ENCODE results near the gene DPYD.

DPYD gene

GRCh38 chr1:97685360-97685759 lies 235.5 kb downstream of the DPYD start:
- DNase-seq: no peak
- no peaks in the 10 kb centered on the region for H3K4me1 ChIP-seq (ENCODE audit: control insufficient read depth, insufficient read depth, low read length, poor library complexity, severe bottlenecking)
- no peaks in the 10 kb centered on the region for H3K9me3 ChIP-seq (ENCODE audit: control insufficient read depth, low read length)
- no peaks in the 10 kb centered on the region for H3K27me3 ChIP-seq (replicated peaks; ENCODE audit: control insufficient read depth, insufficient read depth, low read length, poor library complexity, severe bottlenecking)
- peaks cover 8% of the 10 kb centered on the region for H3K36me3 ChIP-seq (ENCODE audit: control insufficient read depth, insufficient read depth, low read length)
- no peak overlapping the region for H3K4me3 ChIP-seq (ENCODE audit: insufficient read depth, low read depth, low read length, poor library complexity, severe bottlenecking)
- no peak overlapping the region for H3K27ac ChIP-seq (ENCODE audit: insufficient read depth, low read length, poor library complexity, severe bottlenecking)

- H3K27ac ChIP-seq (ENCODE audit: insufficient read depth, low read length, poor library complexity, severe bottlenecking): no peak overlapping the region
- no peak overlapping the region for H3K4me3 ChIP-seq (ENCODE audit: insufficient read depth, low read depth, low read length, poor library complexity, severe bottlenecking)
- no peaks in the 10 kb centered on the region for H3K27me3 ChIP-seq (replicated peaks; ENCODE audit: control insufficient read depth, insufficient read depth, low read length, poor library complexity, severe bottlenecking)
- H3K4me1 ChIP-seq (ENCODE audit: control insufficient read depth, insufficient read depth, low read length, poor library complexity, severe bottlenecking): no peaks in the 10 kb centered on the region
- H3K36me3 ChIP-seq (ENCODE audit: control insufficient read depth, insufficient read depth, low read length): peaks cover 20% of the 10 kb centered on the region
- no peak for DNase-seq
- H3K9me3 ChIP-seq (ENCODE audit: control insufficient read depth, low read length): no peaks in the 10 kb centered on the region
Observed at GRCh38 chr1:97680894-97681293, 239.9 kb downstream of the DPYD start.

- H3K27ac ChIP-seq (ENCODE audit: insufficient read depth, low read length, poor library complexity, severe bottlenecking): no peak overlapping the region
- H3K9me3 ChIP-seq (ENCODE audit: control insufficient read depth, low read length): no peaks in the 10 kb centered on the region
- H3K36me3 ChIP-seq (ENCODE audit: control insufficient read depth, insufficient read depth, low read length): peaks cover 20% of the 10 kb centered on the region
- H3K27me3 ChIP-seq (replicated peaks; ENCODE audit: control insufficient read depth, insufficient read depth, low read length, poor library complexity, severe bottlenecking): no peaks in the 10 kb centered on the region
- DNase-seq: no peak
- H3K4me3 ChIP-seq (ENCODE audit: insufficient read depth, low read depth, low read length, poor library complexity, severe bottlenecking): no peak overlapping the region
- no peaks in the 10 kb centered on the region for H3K4me1 ChIP-seq (ENCODE audit: control insufficient read depth, insufficient read depth, low read length, poor library complexity, severe bottlenecking)
Observed at GRCh38 chr1:97680470-97680869, 240.4 kb downstream of the DPYD start.

- Histone ChIP-seq H3K27me3 (replicated peaks; ENCODE audit: control insufficient read depth, insufficient read depth, low read length, poor library complexity, severe bottlenecking) (no peaks in the 10 kb centered on the region), H3K36me3 (ENCODE audit: control insufficient read depth, insufficient read depth, low read length) (peaks cover 20% of the 10 kb centered on the region), H3K4me3 (ENCODE audit: insufficient read depth, low read depth, low read length, poor library complexity, severe bottlenecking) (no peak overlapping the region), H3K9me3 (ENCODE audit: control insufficient read depth, low read length) (no peaks in the 10 kb centered on the region), H3K27ac (ENCODE audit: insufficient read depth, low read length, poor library complexity, severe bottlenecking) (no peak overlapping the region), H3K4me1 (ENCODE audit: control insufficient read depth, insufficient read depth, low read length, poor library complexity, severe bottlenecking) (no peaks in the 10 kb centered on the region)
- no peak for DNase-seq
Observed at GRCh38 chr1:97677702-97678101, 243.1 kb downstream of the DPYD start.

- H3K27me3 ChIP-seq (replicated peaks; ENCODE audit: control insufficient read depth, insufficient read depth, low read length, poor library complexity, severe bottlenecking): no peaks in the 10 kb centered on the region
- no peak for DNase-seq
- H3K9me3 ChIP-seq (ENCODE audit: control insufficient read depth, low read length): no peaks in the 10 kb centered on the region
- H3K4me3 ChIP-seq (ENCODE audit: insufficient read depth, low read depth, low read length, poor library complexity, severe bottlenecking): no peak overlapping the region
- H3K4me1 ChIP-seq (ENCODE audit: control insufficient read depth, insufficient read depth, low read length, poor library complexity, severe bottlenecking): no peaks in the 10 kb centered on the region
- H3K36me3 ChIP-seq (ENCODE audit: control insufficient read depth, insufficient read depth, low read length): peaks cover 12% of the 10 kb centered on the region
- no peak overlapping the region for H3K27ac ChIP-seq (ENCODE audit: insufficient read depth, low read length, poor library complexity, severe bottlenecking)
Observed at GRCh38 chr1:97674517-97674916, 246.3 kb downstream of the DPYD start.

- H3K4me3 ChIP-seq (ENCODE audit: insufficient read depth, low read depth, low read length, poor library complexity, severe bottlenecking): no peak overlapping the region
- H3K9me3 ChIP-seq (ENCODE audit: control insufficient read depth, low read length): no peaks in the 10 kb centered on the region
- no peaks in the 10 kb centered on the region for H3K4me1 ChIP-seq (ENCODE audit: control insufficient read depth, insufficient read depth, low read length, poor library complexity, severe bottlenecking)
- no peak for DNase-seq
- H3K36me3 ChIP-seq (ENCODE audit: control insufficient read depth, insufficient read depth, low read length): no peaks in the 10 kb centered on the region
- H3K27me3 ChIP-seq (replicated peaks; ENCODE audit: control insufficient read depth, insufficient read depth, low read length, poor library complexity, severe bottlenecking): no peaks in the 10 kb centered on the region
- H3K27ac ChIP-seq (ENCODE audit: insufficient read depth, low read length, poor library complexity, severe bottlenecking): no peak overlapping the region
Observed at GRCh38 chr1:97668945-97669344, 251.9 kb downstream of the DPYD start.

GRCh38 chr1:97660431-97661105 lies 260.3 kb downstream of the DPYD start:
- Histone ChIP-seq H3K4me1 (ENCODE audit: control insufficient read depth, insufficient read depth, low read length, poor library complexity, severe bottlenecking) (no peaks in the 10 kb centered on the region), H3K27me3 (replicated peaks; ENCODE audit: control insufficient read depth, insufficient read depth, low read length, poor library complexity, severe bottlenecking) (no peaks in the 10 kb centered on the region), H3K27ac (ENCODE audit: insufficient read depth, low read length, poor library complexity, severe bottlenecking) (no peak overlapping the region), H3K36me3 (ENCODE audit: control insufficient read depth, insufficient read depth, low read length) (no peaks in the 10 kb centered on the region), H3K9me3 (ENCODE audit: control insufficient read depth, low read length) (no peaks in the 10 kb centered on the region), H3K4me3 (ENCODE audit: insufficient read depth, low read depth, low read length, poor library complexity, severe bottlenecking) (no peak overlapping the region)
- no peak for DNase-seq

- no peak for DNase-seq
- no peak overlapping the region for H3K27ac ChIP-seq (ENCODE audit: insufficient read depth, low read length, poor library complexity, severe bottlenecking)
Observed at GRCh38 chr1:97654876-97655585, 265.8 kb downstream of the DPYD start.

GRCh38 chr1:97651250-97651649 lies 269.6 kb downstream of the DPYD start:
- H3K36me3 ChIP-seq (ENCODE audit: control insufficient read depth, insufficient read depth, low read length): no peaks in the 10 kb centered on the region
- no peaks in the 10 kb centered on the region for H3K4me1 ChIP-seq (ENCODE audit: control insufficient read depth, insufficient read depth, low read length, poor library complexity, severe bottlenecking)
- H3K4me3 ChIP-seq (ENCODE audit: insufficient read depth, low read depth, low read length, poor library complexity, severe bottlenecking): no peak overlapping the region
- H3K9me3 ChIP-seq (ENCODE audit: control insufficient read depth, low read length): no peaks in the 10 kb centered on the region
- no peak for DNase-seq
- no peaks in the 10 kb centered on the region for H3K27me3 ChIP-seq (replicated peaks; ENCODE audit: control insufficient read depth, insufficient read depth, low read length, poor library complexity, severe bottlenecking)
- H3K27ac ChIP-seq (ENCODE audit: insufficient read depth, low read length, poor library complexity, severe bottlenecking): no peak overlapping the region

More at GRCh38 chr1:97654876-97655585, 265.8 kb downstream of the DPYD start:
- no peak overlapping the region for H3K4me3 ChIP-seq (ENCODE audit: insufficient read depth, low read depth, low read length, poor library complexity, severe bottlenecking)
- H3K36me3 ChIP-seq (ENCODE audit: control insufficient read depth, insufficient read depth, low read length): no peaks in the 10 kb centered on the region
- no peaks in the 10 kb centered on the region for H3K9me3 ChIP-seq (ENCODE audit: control insufficient read depth, low read length)
- H3K27me3 ChIP-seq (replicated peaks; ENCODE audit: control insufficient read depth, insufficient read depth, low read length, poor library complexity, severe bottlenecking): no peaks in the 10 kb centered on the region
- no peaks in the 10 kb centered on the region for H3K4me1 ChIP-seq (ENCODE audit: control insufficient read depth, insufficient read depth, low read length, poor library complexity, severe bottlenecking)

- H3K4me1 ChIP-seq (ENCODE audit: control insufficient read depth, insufficient read depth, low read length, poor library complexity, severe bottlenecking): no peaks in the 10 kb centered on the region
- DNase-seq: no peak
- H3K27me3 ChIP-seq (replicated peaks; ENCODE audit: control insufficient read depth, insufficient read depth, low read length, poor library complexity, severe bottlenecking): no peaks in the 10 kb centered on the region
- H3K9me3 ChIP-seq (ENCODE audit: control insufficient read depth, low read length): no peaks in the 10 kb centered on the region
- no peak overlapping the region for H3K4me3 ChIP-seq (ENCODE audit: insufficient read depth, low read depth, low read length, poor library complexity, severe bottlenecking)
- H3K36me3 ChIP-seq (ENCODE audit: control insufficient read depth, insufficient read depth, low read length): no peaks in the 10 kb centered on the region
- no peak overlapping the region for H3K27ac ChIP-seq (ENCODE audit: insufficient read depth, low read length, poor library complexity, severe bottlenecking)
Observed at GRCh38 chr1:97649591-97649990, 271.2 kb downstream of the DPYD start.
